NOMO-1 treated with dmso at 0.1 percent for 144 hours (cell line): Measurements from ENCODE around the gene IPO5.
"Not testable (repeated sequence)": the region's sequence is repeated elsewhere in the genome, so short reads cannot be mapped to it uniquely, and the experiment has no call there.

Source experiments
- DNase-seq: peaks from one replicate; lab custom pipeline; 2025; ENCODE audit not compliant: unreplicated experiment; lab: John Stamatoyannopoulos, UW

Gene IPO5

GRCh38 chr13:98007001-98007400, 53.5 kb downstream of the IPO5 start:
- DNase-seq, result no peak

DNA sequence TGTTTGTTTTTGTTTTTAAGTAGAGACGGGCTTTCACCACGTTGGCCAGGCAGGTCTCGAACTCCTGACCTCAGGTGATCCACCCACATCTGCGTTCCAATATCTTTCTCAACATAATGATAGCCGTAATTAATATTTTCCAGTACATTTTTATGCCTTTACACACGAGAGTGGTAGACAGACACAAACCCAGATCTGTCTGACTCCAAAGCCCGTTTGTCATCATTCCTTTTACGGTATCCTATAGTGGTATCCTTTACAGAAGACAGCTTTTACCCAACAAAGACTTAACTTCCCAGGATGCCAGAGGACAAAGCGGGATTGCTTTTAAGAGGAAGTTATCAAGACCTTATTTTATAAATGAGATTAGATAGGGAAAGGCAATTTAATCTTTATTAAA, 59.8 kb downstream of the IPO5 start:
- DNase-seq, result no peak

GRCh38 chr13:98014766-98015165, 61.3 kb downstream of the IPO5 start:
- no peak for DNase-seq

GRCh38 chr13:98018293-98018692, 64.8 kb downstream of the IPO5 start:
- no peak for DNase-seq

- no peak for DNase-seq
Measured at GRCh38 chr13:98019186-98019585, 65.7 kb downstream of the IPO5 start.

DNA sequence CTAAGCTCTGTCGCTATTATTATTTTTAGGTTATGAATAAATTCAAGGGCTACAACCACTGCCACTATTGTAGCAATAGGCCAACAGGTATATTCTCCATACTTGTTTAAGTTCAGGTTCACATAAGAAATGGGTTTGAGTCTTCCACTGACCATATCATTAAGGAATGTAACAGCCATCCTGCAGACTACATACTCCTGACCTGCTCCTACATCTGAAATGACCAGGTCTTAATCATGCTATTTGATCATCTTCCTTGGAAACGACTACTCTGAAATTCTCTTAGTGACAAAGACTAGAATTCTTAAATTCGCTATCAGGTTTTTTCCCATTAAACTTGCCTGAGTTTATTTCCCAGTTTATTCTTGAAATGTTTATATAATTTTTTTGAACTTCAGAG, 66.8 kb downstream of the IPO5 start:
- DNase-seq, result no peak

DNA sequence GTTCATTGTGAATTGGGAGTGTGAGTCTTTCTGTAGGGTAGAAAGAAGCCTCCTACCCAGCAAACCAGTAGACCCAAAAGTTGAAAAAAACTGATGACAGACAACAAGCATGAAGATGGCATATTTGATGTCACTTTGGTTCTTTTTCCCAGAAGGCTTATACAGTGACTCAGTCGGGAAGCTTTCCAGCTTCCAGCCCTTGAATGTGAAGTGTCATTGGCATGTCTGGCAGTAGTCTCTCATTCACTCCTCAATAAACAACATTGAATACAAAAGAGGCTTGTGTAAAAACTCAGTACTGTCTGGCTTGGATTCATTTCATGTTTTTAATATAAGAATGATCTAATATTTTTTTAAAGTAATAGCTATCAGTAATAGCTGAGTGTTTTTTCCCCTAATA, 68.7 kb downstream of the IPO5 start:
- DNase-seq, result no peak

DNA sequence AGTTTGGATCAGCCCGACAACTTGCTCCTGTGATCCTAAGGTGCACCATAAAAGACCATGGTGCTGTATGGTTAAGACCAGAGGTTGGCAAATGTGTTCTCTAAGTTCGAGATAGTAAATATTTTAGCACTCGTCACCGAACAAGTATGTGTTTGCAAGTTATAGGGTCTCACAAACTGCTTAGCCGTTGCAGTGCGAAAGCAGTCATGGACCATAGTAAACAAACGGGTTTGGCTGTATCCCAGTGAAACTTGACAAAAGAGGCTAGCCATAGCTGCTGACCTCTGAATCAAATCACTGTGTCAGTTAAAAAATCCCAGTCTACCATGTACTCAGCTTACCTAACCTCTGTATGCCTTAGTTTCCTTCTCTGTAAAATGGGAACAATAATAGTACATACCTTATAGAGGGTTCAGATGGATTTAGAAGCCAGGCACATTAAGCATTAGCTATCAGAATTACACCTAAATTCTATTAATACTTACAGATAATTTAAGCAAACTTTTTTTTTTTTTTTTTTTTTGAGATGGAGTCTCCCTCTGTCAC, 72.1 kb downstream of the IPO5 start:
- DNase-seq, result no peak

GRCh38 chr13:98026457-98026857, 73.0 kb downstream of the IPO5 start:
- no peak for DNase-seq

DNA sequence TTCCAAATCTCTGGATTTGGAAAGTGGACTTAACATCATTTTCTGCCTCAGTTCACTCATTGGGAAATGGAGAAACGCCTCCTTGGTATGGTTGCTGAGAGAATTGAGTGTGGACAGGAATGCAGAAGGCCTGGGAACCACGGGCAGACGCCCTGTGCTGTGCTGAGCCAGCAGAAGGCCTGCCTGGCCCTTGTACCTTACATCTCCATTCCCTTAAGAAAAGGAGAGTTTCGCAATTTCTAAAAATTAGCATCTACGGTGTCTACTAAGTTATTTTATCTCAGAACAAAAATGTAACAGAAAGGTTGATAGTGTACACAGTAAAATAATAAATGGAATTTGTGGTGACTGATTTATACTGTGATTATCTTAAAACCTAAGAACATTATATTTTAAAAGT, 78.7 kb downstream of the IPO5 start:
- DNase-seq, result no peak

GRCh38 chr13:98033277-98034247, 80.1 kb downstream of the IPO5 start:
- no peak for DNase-seq

DNA sequence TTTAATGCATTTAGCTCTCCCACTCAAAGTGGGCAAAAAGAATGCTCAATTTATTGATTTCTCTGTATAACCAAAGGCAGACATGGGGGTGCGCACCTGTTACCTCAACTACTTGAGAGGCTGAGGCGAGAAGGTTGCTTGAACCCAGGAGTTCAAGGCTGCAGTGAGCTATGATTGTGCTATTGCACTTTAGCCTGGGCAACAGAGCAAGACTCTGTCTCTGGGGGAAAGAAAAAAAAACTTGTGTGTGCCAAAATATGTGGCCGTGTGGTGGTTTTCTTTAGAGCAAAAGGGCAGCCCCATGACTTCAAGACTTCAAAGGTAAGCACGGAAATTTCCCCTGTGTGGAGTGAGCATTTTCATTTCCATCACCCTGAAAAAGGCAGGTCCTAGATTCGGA, 81.9 kb downstream of the IPO5 start:
- DNase-seq, result no peak

- not testable (repeated sequence) for DNase-seq
Measured at GRCh38 chr13:98036564-98037302, 83.3 kb downstream of the IPO5 start.

GRCh38 chr13:98039261-98039660, 85.8 kb downstream of the IPO5 start:
- DNase-seq, result no peak

GRCh38 chr13:98039964-98040363, 86.5 kb downstream of the IPO5 start:
- no peak for DNase-seq

DNA sequence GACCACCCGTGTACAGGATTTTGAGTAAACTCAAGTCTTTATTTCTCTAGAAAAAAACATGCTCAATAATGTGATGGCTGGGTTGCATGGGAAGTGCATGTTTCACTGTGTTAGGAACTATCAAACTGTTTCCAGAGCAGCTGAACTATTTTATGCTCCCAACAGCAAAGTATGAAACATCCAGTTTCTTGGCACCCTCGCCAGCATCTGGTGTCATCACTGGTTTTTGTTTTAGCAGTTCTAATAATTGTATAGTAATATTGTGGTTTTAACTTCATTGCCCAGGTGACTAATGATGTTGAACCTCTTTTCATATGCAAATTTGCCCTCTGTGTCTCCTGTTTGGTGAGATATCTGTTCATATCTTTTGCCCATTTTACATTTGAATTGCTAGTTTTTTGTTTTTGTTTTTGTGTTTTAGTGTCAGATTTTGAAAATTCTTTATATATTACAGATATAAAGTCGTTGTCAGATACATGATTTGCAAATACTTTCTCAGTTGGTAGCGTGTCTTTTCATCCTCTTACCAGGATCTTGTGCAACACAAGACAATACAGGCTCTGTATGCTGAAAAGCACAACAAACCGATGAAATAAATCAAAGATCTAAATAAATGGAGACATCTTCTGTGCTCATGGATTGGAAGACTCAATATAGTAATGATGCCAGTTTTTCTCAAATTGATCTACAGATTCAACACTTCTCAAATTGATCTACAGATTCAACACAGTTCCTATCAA, 87.8 kb downstream of the IPO5 start:
- no peak for DNase-seq

GRCh38 chr13:98044301-98044700, 90.8 kb downstream of the IPO5 start:
- no peak for DNase-seq

- DNase-seq, result not testable (repeated sequence)
Measured at GRCh38 chr13:98047785-98048184, 94.3 kb downstream of the IPO5 start.

GRCh38 chr13:98048265-98048664, 94.8 kb downstream of the IPO5 start:
- DNase-seq, result no peak

DNA sequence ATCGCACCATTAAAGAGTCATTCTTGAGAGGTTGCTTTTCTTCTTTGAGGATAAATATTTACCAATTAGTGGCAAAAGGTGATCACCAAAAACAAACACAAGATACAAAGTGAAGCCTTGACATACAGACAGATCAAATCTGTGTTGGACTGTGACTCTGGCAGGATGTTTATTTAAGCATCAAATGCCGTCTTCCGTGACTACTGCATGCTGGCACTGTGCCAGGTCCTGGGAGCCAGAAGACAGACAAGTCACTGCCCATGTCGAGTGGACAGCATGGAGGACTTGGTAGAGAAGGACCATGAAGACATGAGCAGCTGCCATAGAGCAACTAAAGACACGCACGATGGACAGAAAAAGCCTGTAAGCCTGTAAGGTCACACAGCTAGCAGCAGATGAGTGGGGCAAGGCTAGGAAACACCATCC, 96.6 kb downstream of the IPO5 start:
- DNase-seq, result no peak

DNA sequence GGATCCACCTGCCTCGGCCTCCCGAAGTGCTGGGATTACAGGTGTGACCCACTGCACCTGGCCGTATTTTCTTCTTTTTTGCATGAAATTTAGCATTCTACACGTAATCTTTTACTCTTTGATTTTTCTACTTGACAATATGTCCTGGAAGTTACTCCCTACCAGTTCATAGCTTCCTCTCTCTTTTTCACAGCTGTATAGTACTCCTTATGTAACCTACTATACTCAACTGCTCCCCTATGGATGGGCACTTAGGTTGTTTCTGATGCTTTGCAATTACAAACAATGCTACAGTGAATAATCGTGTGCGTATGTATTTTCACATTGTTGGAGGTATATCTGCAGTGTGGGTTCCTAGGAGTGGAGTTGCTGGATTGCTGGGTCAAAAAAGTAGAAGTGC, 98.9 kb downstream of the IPO5 start:
- no peak for DNase-seq
